GM12801 (cell line): ENCODE data around the gene KLHL33.

Experiments
- TF ChIP-seq, protein P1 (sequence below): IDR thresholded peaks from one replicate; pipeline ENCODE4 v1.5.1; 2011; ENCODE audit warnings: control low read depth; ENCODE audit not compliant: insufficient read length; ENCODE audit errors: extremely low read depth

Gene KLHL33

DNA sequence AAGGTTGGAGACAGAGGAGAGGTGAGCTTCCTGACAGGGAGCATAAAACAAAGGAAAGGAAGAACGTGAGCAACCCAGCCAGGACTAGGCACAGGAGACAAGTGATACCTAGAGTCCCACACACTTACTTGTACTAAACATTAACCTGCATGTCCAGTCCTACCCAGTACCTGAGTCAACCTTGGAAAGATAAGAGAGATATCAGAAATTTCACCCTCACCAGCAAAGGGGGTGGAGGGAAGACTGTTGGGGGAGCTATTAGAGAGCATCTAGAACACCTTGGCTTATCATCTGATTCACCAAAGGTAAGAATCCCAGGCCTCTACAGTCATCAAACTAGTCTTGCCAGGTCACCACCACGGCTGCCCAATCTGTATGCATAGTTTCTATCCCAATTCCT is 11.1 kb downstream of the KLHL33 start:
- TF ChIP-seq, protein P1, sequence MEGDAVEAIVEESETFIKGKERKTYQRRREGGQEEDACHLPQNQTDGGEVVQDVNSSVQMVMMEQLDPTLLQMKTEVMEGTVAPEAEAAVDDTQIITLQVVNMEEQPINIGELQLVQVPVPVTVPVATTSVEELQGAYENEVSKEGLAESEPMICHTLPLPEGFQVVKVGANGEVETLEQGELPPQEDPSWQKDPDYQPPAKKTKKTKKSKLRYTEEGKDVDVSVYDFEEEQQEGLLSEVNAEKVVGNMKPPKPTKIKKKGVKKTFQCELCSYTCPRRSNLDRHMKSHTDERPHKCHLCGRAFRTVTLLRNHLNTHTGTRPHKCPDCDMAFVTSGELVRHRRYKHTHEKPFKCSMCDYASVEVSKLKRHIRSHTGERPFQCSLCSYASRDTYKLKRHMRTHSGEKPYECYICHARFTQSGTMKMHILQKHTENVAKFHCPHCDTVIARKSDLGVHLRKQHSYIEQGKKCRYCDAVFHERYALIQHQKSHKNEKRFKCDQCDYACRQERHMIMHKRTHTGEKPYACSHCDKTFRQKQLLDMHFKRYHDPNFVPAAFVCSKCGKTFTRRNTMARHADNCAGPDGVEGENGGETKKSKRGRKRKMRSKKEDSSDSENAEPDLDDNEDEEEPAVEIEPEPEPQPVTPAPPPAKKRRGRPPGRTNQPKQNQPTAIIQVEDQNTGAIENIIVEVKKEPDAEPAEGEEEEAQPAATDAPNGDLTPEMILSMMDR = no peak

DNA sequence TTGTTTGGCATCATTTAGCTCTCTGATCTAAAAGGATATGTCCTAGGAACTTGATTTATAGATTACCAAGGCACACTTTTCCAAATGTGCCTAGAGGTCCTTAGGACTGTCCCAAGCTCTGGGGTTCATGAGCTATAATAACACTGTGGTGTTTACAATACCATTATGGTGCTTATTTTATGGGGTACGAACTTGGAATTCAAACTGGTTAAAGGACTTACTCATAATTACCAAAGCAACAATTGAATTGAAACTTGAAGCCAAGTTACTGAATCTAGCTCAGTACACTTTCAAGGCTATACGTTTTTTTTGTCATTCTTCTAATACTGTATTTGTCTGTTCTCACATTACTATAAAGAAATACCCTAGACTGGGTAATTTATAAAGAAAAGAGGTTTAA is 13.1 kb downstream of the KLHL33 start:
- TF ChIP-seq, protein P1 = no peak

DNA sequence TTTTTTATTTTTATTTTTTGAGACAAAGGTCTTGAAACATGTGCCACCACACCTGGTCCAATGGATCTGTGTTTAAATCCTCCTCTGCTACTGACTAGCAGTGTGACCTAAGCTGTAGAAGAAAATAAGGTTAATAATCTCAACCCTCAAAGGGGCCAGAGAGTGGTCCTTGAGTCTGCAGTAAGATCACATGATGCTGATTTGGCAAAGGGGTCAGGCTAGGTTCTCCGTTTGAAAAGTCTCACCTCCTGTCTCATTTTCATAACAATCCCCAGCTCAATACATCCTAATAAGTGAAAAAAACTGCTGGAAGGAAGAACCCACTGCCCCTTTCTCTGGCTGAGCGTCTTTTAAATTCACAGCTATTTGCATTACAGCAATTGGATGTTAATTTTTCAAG is 14.7 kb downstream of the KLHL33 start:
- TF ChIP-seq, protein P1 = no peak

DNA sequence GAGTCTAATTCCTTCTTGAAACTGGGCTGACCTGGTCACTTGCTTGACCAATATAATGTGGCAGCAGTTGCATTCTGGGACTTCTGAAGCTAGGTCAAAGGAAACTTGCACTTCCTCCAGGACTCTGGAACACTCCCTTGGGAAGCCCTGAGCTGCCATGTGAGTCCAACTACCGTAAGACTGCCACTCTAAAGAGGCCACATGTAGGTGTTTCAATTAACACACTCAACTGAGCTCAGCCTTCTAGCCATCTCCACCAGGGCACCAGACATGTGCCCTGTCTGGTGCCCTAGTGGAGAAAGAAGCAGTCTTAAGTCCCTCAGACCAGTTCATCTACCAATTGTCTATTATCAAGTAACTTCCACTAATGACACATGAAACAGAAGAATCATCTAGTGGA is 16.5 kb downstream of the KLHL33 start:
- TF ChIP-seq, protein P1 = no peak

DNA sequence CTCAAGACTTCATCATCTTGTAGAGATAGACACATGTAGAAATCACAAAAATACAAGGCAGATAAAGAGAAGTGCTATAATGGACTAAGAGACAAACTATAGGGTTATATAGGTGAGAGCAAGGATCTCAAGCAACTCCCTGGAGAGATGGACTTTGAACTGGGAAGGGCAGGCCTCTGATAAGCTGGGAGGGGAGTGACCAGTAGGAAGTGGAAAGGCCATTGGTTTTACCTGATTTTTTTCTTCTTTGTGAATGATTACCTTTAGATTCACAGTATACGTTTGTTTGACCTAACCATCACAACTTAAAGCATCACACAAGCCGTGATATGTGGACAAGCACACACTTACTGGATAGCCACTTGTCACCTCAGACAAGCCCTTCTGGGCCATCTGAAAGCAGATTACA is 17.5 kb downstream of the KLHL33 start:
- TF ChIP-seq, protein P1 = no peak

DNA sequence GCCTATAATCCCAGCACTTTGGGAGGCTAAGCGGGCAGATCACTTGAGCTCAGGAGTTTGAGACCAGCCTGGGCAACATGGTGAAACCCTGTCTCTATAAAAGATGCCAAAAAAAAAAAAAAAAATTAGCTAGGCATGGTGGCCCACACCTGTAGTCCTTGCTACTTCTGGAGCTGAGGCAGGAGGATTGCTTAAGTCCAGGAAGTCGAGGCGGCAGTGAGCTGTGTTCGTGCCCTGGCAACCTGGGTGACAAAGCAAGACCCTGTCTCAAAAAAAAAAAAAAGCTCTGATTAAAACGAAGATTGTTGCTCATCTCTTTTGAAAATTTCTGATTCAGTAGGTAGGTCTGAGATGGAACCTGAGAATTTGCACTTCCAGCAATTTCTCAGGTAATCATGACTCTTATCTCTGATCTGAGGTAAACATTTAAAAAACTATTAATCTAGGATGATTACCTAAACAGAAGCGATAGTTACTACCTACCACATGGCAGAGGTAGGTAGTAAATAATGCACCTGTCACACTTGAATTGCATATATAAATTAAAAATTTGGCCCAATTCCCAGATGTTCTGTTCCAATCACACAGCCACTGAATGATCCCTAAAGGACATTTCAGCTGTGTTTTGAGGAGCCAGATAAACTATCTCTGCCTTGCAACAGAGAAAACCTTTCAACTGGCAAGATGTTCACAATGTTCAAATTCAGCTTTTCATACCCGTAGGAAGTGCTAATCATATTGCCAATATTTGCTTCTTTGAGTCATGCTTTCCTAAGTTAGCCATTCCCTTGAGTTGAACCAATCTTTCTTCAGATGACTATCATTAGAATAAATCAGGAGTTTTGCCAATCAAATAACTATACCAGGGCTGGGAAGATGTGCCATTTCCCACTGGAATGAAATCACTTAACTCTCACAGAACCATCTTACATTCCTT is 18.4 kb downstream of the KLHL33 start:
- TF ChIP-seq, protein P1 = no peak

DNA sequence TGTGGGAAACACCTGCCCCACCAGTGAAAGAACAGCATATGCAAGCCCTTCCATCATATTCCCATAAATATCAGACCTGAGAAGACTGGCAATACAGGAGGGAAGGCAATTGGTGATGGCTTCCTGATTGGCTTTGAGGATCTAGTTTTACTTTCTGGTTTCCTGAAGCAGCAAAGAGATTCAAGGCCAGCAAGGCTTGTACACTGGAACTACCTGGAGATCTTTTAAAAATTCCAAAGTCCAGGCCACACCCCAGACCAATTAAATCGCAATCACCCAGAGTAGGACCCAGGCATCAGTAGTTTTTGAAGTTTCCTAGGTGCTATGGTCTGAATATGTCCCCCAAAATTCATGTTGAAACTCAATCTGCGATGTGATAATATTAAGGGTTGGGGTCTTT is 19.7 kb downstream of the KLHL33 start:
- TF ChIP-seq, protein P1 = no peak
